ENCODE results near the gene PDK2.
A peak's percentile ranks its signal among the peaks of the same experiment; 100 is the strongest.

The PDK2 gene

GRCh38 chr17:50079334-50080095, 15.6 kb upstream of the PDK2 start:
- DNase-seq (ENCODE audit: low read depth) = no peak

GRCh38 chr17:50080096-50080480, 15.1 kb upstream of the PDK2 start:
- DNase-seq (ENCODE audit: low read depth) = no peak

- DNase-seq (ENCODE audit: low read depth) = no peak
Measured at GRCh38 chr17:50080827-50081226, 14.3 kb upstream of the PDK2 start.

GRCh38 chr17:50081757-50082156, 13.4 kb upstream of the PDK2 start:
- no peak for DNase-seq (ENCODE audit: low read depth)

- peak; percentile 55 for DNase-seq (ENCODE audit: low read depth)
Measured at GRCh38 chr17:50087246-50087911, 7.8 kb upstream of the PDK2 start.

- DNase-seq (ENCODE audit: low read depth) = no peak
Measured at GRCh38 chr17:50087912-50088405, 7.2 kb upstream of the PDK2 start.

GRCh38 chr17:50088952-50089825, 6.0 kb upstream of the PDK2 start:
- DNase-seq (ENCODE audit: low read depth) = no peak

- no peak for DNase-seq (ENCODE audit: low read depth)
Measured at GRCh38 chr17:50090071-50090470, 5.1 kb upstream of the PDK2 start.

GRCh38 chr17:50090971-50091917, 3.9 kb upstream of the PDK2 start:
- DNase-seq (ENCODE audit: low read depth) = no peak

GRCh38 chr17:50091918-50092285, 3.2 kb upstream of the PDK2 start:
- DNase-seq (ENCODE audit: low read depth) = no peak

GRCh38 chr17:50093246-50093645, 1.9 kb upstream of the PDK2 start:
- no peak for DNase-seq (ENCODE audit: low read depth)

GRCh38 chr17:50093807-50094206, 1.3 kb upstream of the PDK2 start:
- DNase-seq (ENCODE audit: low read depth) = no peak

- DNase-seq (ENCODE audit: low read depth) = peak; percentile 77
Measured at GRCh38 chr17:50094243-50094752, 853 bp upstream of the PDK2 start.

- DNase-seq (ENCODE audit: low read depth) = no peak
Measured at GRCh38 chr17:50095626-50096037, 481 bp downstream of the PDK2 start.

- DNase-seq (ENCODE audit: low read depth) = no peak
Measured at GRCh38 chr17:50096092-50096491, 941 bp downstream of the PDK2 start.

GRCh38 chr17:50096758-50097157, 1.6 kb downstream of the PDK2 start:
- no peak for DNase-seq (ENCODE audit: low read depth)

GRCh38 chr17:50097455-50097854, 2.3 kb downstream of the PDK2 start:
- no peak for DNase-seq (ENCODE audit: low read depth)

- DNase-seq (ENCODE audit: low read depth) = no peak
Measured at GRCh38 chr17:50097926-50098325, 2.8 kb downstream of the PDK2 start.

GRCh38 chr17:50098583-50098982, 3.4 kb downstream of the PDK2 start:
- DNase-seq (ENCODE audit: low read depth) = no peak

GRCh38 chr17:50099003-50099402, 3.9 kb downstream of the PDK2 start:
- DNase-seq (ENCODE audit: low read depth) = no peak

GRCh38 chr17:50100480-50100883, 5.3 kb downstream of the PDK2 start:
- DNase-seq (ENCODE audit: low read depth) = no peak

Data from stimulated activated CD4-positive, alpha-beta T cell treated with anti-CD3 and anti-CD28 coated beads, Interleukin-2, amount 100 ng/mL, for 4 hours (primary cell).